Measurements from ENCODE around the gene ZNF587. TPM values are rescaled to one million over a fixed set of nuclear protein-coding genes. Genes with fewer than 3 reads are reported as not detected.
"Not testable (repeated sequence)": the region's sequence is repeated elsewhere in the genome, so short reads cannot be mapped to it uniquely, and the experiment has no call there.

Gene ZNF587
- total and polyA plus RNA-seq, 2 of the 8 experiments (the other 6 are each of a cell fraction or from before 2014, with no cell fraction given) = 18.1 to 42.1 TPM

DNA sequence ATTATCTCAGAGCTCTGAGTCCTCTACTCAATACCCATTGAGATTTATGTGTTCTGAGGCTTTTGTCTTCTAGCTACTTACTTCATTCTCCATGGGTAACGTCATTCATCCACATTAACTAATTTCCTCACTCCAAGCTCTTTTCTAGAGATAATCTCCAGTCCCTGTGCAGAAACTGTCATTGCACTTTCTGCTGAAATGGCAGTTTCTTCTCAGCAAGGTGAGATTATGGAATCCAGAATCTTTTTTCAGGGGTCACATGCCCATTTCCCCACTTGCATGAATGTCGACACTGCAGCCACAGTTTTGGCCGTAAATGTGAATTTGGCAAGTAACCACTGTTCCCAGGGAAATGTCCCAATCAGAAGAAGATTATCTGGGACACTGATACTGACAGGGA is 12.7 kb downstream of the ZNF587 start:
- Histone ChIP-seq H3K36me3 (ENCODE audit: control insufficient read depth in 2 of 4, insufficient read depth in 4 of 4, low read length in 3 of 4) (peaks cover 12 to 80% (median 46%) of the 10 kb centered on the region in 4 experiments), H4K20me1 (replicated peaks in 1 of 2; ENCODE audit: control insufficient read depth in 1 of 2, insufficient read depth in 2 of 2, low read length in 2 of 2) (peaks cover 5 to 11% of the 10 kb centered on the region in 2 experiments), H3K79me2 (ENCODE audit: control insufficient read depth in 1 of 2, insufficient read depth in 2 of 2, low read length in 2 of 2) (peaks cover 0 to 23% of the 10 kb centered on the region in 2 experiments; a peak in 2 of 4 replicates)
- not testable (repeated sequence) for H3K9me3 ChIP-seq (ENCODE audit: insufficient read depth in 2 of 2, low read depth in 1 of 2, low read length in 1 of 2); H3K27me3 ChIP-seq (replicated peaks in 1 of 4; ENCODE audit: control insufficient read depth in 3 of 4, extremely low read depth in 1 of 4, insufficient read depth in 3 of 4, low read length in 3 of 4); H3K79me1 ChIP-seq (ENCODE audit: low read depth, low read length); FAIRE-seq; H2BK20ac ChIP-seq (ENCODE audit: low read length); H3K56ac ChIP-seq (replicated peaks; ENCODE audit: insufficient read length, low read depth, low read length); H2BK5ac ChIP-seq (ENCODE audit: low read depth, low read length); H2AK5ac ChIP-seq (ENCODE audit: low read depth, low read length); DNase-seq (ENCODE audit: low read depth in 1 of 2, low spot score in 2 of 2); H2AFZ ChIP-seq (ENCODE audit: low read length); H3K14ac ChIP-seq (ENCODE audit: insufficient read length); H3K4me1 ChIP-seq (replicated peaks in 1 of 4; ENCODE audit: control insufficient read depth in 3 of 4, insufficient read depth in 4 of 4, low read length in 3 of 4); H3K23ac ChIP-seq (ENCODE audit: insufficient read length); H3K23me2 ChIP-seq (ENCODE audit: low read depth, low read length); H3K4me2 ChIP-seq (ENCODE audit: insufficient read depth in 1 of 2, low read depth in 2 of 2, low read length in 2 of 2); H2BK12ac ChIP-seq (ENCODE audit: low read depth, low read length); H3K9ac ChIP-seq (replicated peaks in 1 of 4; ENCODE audit: extremely low read depth in 1 of 4, low read depth in 3 of 4, low read length in 3 of 4); H4K8ac ChIP-seq (ENCODE audit: extremely low read depth, insufficient read depth, low read length); H3K4ac ChIP-seq (replicated peaks; ENCODE audit: insufficient read length, low read depth, low read length); H2BK15ac ChIP-seq (ENCODE audit: low read length); H4K91ac ChIP-seq (replicated peaks; ENCODE audit: insufficient read length, low read length); H2BK120ac ChIP-seq (replicated peaks; ENCODE audit: low read depth, low read length); H3K4me3 ChIP-seq (ENCODE audit: extremely low read depth in 1 of 4, insufficient read depth in 2 of 4, low read depth in 3 of 4, low read length in 4 of 4); H3K27ac ChIP-seq (ENCODE audit: low read depth, low read length); H3K18ac ChIP-seq (ENCODE audit: extremely low read depth, low read length); H4K5ac ChIP-seq (ENCODE audit: insufficient read length, low read depth, low read length)
- ChIA-PET POLR2A (ENCODE audit: partially characterized antibody) (interaction anchor here (0.7 to 5.3 kb wide), 11 partner anchors 10 to 190 kb away, joined by 3 to 56 read pairs (median 5); partner anchors contain the start of genes ZNF417, ZNF587, ZNF606 and ZNF814), CTCF (ENCODE audit: partially characterized antibody) (interaction anchor here (1.3 to 1.6 kb wide), 2 partner anchors 32 to 124 kb away, joined by 3 to 4 read pairs; partner anchors contain the start of gene ZNF587B)
- WGBS, 2 experiments (ENCODE audit: extremely low coverage in 1 of 2, insufficient coverage in 1 of 2, insufficient read length in 1 of 2, insufficient replicate concordance in 2 of 2, low coverage in 1 of 2, low lambda C conversion rate in 2 of 2, missing lambda C conversion rate in 1 of 2) = 89% methylated on average over 3 of the region's 3 CpGs; no CpG with 5 or more reads in 1 of the 2 experiments
- 0 out of 2 replicates have a peak, but pooled peaks have one; percentile 14 for TF ChIP-seq POLR2AphosphoS5 (IDR thresholded peaks at IDR 0.05; ENCODE audit: low read depth, low read length)

Measured in H1 (cell line).